Thoracic aorta (tissue), 2 donors: ENCODE measurements around the gene DHRS1. TPM values are rescaled to one million over a fixed set of nuclear protein-coding genes. Genes with fewer than 3 reads are reported as not detected.

Experiments used
- ATAC-seq: fragments of 150-250 bp; one replicate; pipeline ENCODE4 v1.8.0; 2017; ENCODE audit warnings: low read depth; ENCODE audit not compliant: insufficient number of reproducible peaks, low FRiP score
- DNase-seq: peaks from one replicate; pipeline ENCODE4 v3.0.0-alpha.2; 2020; ENCODE audit warnings: low spot score
- H3K27ac ChIP-seq, 2 donors: fragments of 200-600 bp; sonication (generic); 1 replicate in 1 of 2; 2 replicates in 1 of 2; pipeline ENCODE4 v1.5.1; 2016; ENCODE audit warnings: mild to moderate bottlenecking in 2 of 2, moderate library complexity in 2 of 2
- H3K27me3 ChIP-seq: fragments of 200-600 bp; sonication (generic); replicated peaks from 2 replicates; pipeline ENCODE4 v1.6.0; 2016; ENCODE audit warnings: mild to moderate bottlenecking; ENCODE audit not compliant: insufficient read depth
- H3K36me3 ChIP-seq: fragments of 200-600 bp; sonication (generic); one replicate; pipeline ENCODE4 v1.5.1; 2016
- H3K4me1 ChIP-seq, 2 donors: fragments of 200-600 bp; sonication (generic); 1 replicate in 1 of 2; 2 replicates in 1 of 2; pipeline versions ENCODE4 v1.5.1 to v1.6.0; 2016; ENCODE audit warnings: low read depth in 2 of 2, mild to moderate bottlenecking in 1 of 2; ENCODE audit not compliant: control insufficient read depth in 1 of 2
- H3K4me3 ChIP-seq: fragments of 200-600 bp; sonication (generic); 2 replicates; pipeline ENCODE4 v1.5.1; 2016; ENCODE audit warnings: mild to moderate bottlenecking
- H3K9me3 ChIP-seq: fragments of 200-600 bp; sonication (generic); 2 replicates; pipeline ENCODE4 v1.5.1; 2016
- CTCF ChIP-seq: fragments of 200-600 bp; sonication (generic); IDR thresholded peaks from one replicate; pipeline ENCODE4 v1.5.1; 2019; ENCODE audit warnings: antibody characterized with exemption
- total RNA-seq, 2 donors: library from RNA; depleted of rRNA; stranded (reverse); fragments of >200 nt; gene quantifications; one replicate each; pipeline versions ENCODE4 v1.1.0 to v1.2.3, GENCODE V29; 2016

The DHRS1 gene
- total RNA-seq, 2 donors from 2014 or later, result 25.5 to 31.4 TPM

- H3K27ac ChIP-seq, result no peak overlapping the region
- ATAC-seq (no peak), DNase-seq (no peak)
- H3K4me3 ChIP-seq, result no peak overlapping the region
- H3K27me3 ChIP-seq, result no peaks in the 10 kb centered on the region
- no peaks in the 10 kb centered on the region for H3K9me3 ChIP-seq
- no peak for TF ChIP-seq CTCF
- H3K36me3 ChIP-seq, result no peaks in the 10 kb centered on the region
- peaks cover 0 to 8% of the 10 kb centered on the region in 2 donors for H3K4me1 ChIP-seq
These were observed 44.8 kb downstream of the DHRS1 start for GRCh38 chr14:24254630-24255392.

GRCh38 chr14:24253936-24254335 is 45.6 kb downstream of the DHRS1 start:
- no peak for TF ChIP-seq CTCF
- H3K36me3 ChIP-seq, result no peaks in the 10 kb centered on the region
- DNase-seq (no peak), ATAC-seq (no peak)
- H3K4me1 ChIP-seq, result peaks cover 0 to 2% of the 10 kb centered on the region in 2 donors
- no peak overlapping the region for H3K4me3 ChIP-seq
- no peak overlapping the region for H3K27ac ChIP-seq
- H3K9me3 ChIP-seq, result no peaks in the 10 kb centered on the region
- H3K27me3 ChIP-seq, result no peaks in the 10 kb centered on the region

- no peak for DNase-seq
- no peaks in the 10 kb centered on the region for H3K36me3 ChIP-seq
- no peaks in the 10 kb centered on the region for H3K9me3 ChIP-seq
- ATAC-seq, result no peak
- no peaks in the 10 kb centered on the region for H3K4me1 ChIP-seq
- no peaks in the 10 kb centered on the region for H3K27me3 ChIP-seq
- TF ChIP-seq CTCF, result no peak
- H3K4me3 ChIP-seq, result no peak overlapping the region
- no peak overlapping the region for H3K27ac ChIP-seq
These were observed 47.1 kb downstream of the DHRS1 start for GRCh38 chr14:24252289-24253124.

- H3K9me3 ChIP-seq, result no peaks in the 10 kb centered on the region
- no peaks in the 10 kb centered on the region for H3K27me3 ChIP-seq
- ATAC-seq, result no peak
- H3K4me1 ChIP-seq, result no peaks in the 10 kb centered on the region
- no peak overlapping the region for H3K27ac ChIP-seq
- no peak for TF ChIP-seq CTCF
- no peak for DNase-seq
- no peak overlapping the region for H3K4me3 ChIP-seq
- H3K36me3 ChIP-seq, result no peaks in the 10 kb centered on the region
These were observed 47.7 kb downstream of the DHRS1 start for GRCh38 chr14:24251880-24252288.

GRCh38 chr14:24250354-24250753 is 49.2 kb downstream of the DHRS1 start:
- ATAC-seq (no peak), DNase-seq (no peak)
- H3K4me3 ChIP-seq, result no peak overlapping the region
- no peaks in the 10 kb centered on the region for H3K27me3 ChIP-seq
- H3K9me3 ChIP-seq, result no peaks in the 10 kb centered on the region
- no peaks in the 10 kb centered on the region for H3K4me1 ChIP-seq
- no peaks in the 10 kb centered on the region for H3K36me3 ChIP-seq
- H3K27ac ChIP-seq, result no peak overlapping the region
- no peak for TF ChIP-seq CTCF
